ENCODE data around the gene SERTM1.
A peak's percentile ranks its signal among the peaks of the same experiment; 100 is the strongest.

The SERTM1 gene

GRCh38 chr13:36725936-36726335 is 52.1 kb downstream of the SERTM1 start:
- no peak overlapping the region for H3K27ac Mint-ChIP-seq
- H3K4me1 Mint-ChIP-seq, result no peaks in the 10 kb centered on the region
- DNase-seq (no peak), ATAC-seq (no peak)
- no peaks in the 10 kb centered on the region for H3K9me3 Mint-ChIP-seq
- H3K36me3 Mint-ChIP-seq (ENCODE audit: low read depth), result no peaks in the 10 kb centered on the region
- H3K4me3 Mint-ChIP-seq, result no peak overlapping the region
- peaks cover 6% of the 10 kb centered on the region for H3K27me3 Mint-ChIP-seq

- Mint-ChIP-seq H3K27ac (no peak overlapping the region), H3K4me1 (no peaks in the 10 kb centered on the region), H3K36me3 (ENCODE audit: low read depth) (no peaks in the 10 kb centered on the region), H3K9me3 (no peaks in the 10 kb centered on the region), H3K27me3 (peaks cover 3% of the 10 kb centered on the region), H3K4me3 (no peak overlapping the region)
- no peak for DNase-seq
- ATAC-seq, result no peak
These were observed 54.2 kb downstream of the SERTM1 start for GRCh38 chr13:36728006-36728405.

- Mint-ChIP-seq H3K27me3 (peaks cover 2% of the 10 kb centered on the region), H3K27ac (no peak overlapping the region), H3K36me3 (ENCODE audit: low read depth) (no peaks in the 10 kb centered on the region), H3K9me3 (no peaks in the 10 kb centered on the region), H3K4me1 (no peaks in the 10 kb centered on the region), H3K4me3 (no peak overlapping the region)
- DNase-seq (peak; percentile 34), ATAC-seq (no peak)
These were observed 62.4 kb downstream of the SERTM1 start for GRCh38 chr13:36736119-36736726.

GRCh38 chr13:36737524-36738083 is 63.8 kb downstream of the SERTM1 start:
- ATAC-seq (no peak), DNase-seq (no peak)
- Mint-ChIP-seq H3K4me3 (no peak overlapping the region), H3K36me3 (ENCODE audit: low read depth) (no peaks in the 10 kb centered on the region), H3K27me3 (peaks cover 2% of the 10 kb centered on the region), H3K4me1 (no peaks in the 10 kb centered on the region), H3K27ac (no peak overlapping the region), H3K9me3 (no peaks in the 10 kb centered on the region)

GRCh38 chr13:36745436-36745835 is 71.6 kb downstream of the SERTM1 start:
- no peak for ATAC-seq
- Mint-ChIP-seq H3K27me3 (peaks cover 3% of the 10 kb centered on the region), H3K9me3 (peaks cover under 1% of the 10 kb centered on the region), H3K36me3 (ENCODE audit: low read depth) (no peaks in the 10 kb centered on the region), H3K27ac (no peak overlapping the region), H3K4me1 (no peaks in the 10 kb centered on the region), H3K4me3 (no peak overlapping the region)
- no peak for DNase-seq

GRCh38 chr13:36746051-36746450 is 72.2 kb downstream of the SERTM1 start:
- Mint-ChIP-seq H3K4me1 (no peaks in the 10 kb centered on the region), H3K27me3 (peaks cover 7% of the 10 kb centered on the region), H3K27ac (no peak overlapping the region), H3K9me3 (peaks cover 7% of the 10 kb centered on the region), H3K4me3 (no peak overlapping the region), H3K36me3 (ENCODE audit: low read depth) (peaks cover 1% of the 10 kb centered on the region)
- no peak for DNase-seq
- no peak for ATAC-seq
